ENCODE data around the gene SLC25A45. TPM values are rescaled to one million over a fixed set of nuclear protein-coding genes. Genes with fewer than 3 reads are reported as not detected.
"Not testable (repeated sequence)": the region's sequence is repeated elsewhere in the genome, so short reads cannot be mapped to it uniquely, and the experiment has no call there.

Gene SLC25A45
- polyA plus RNA-seq, 2 donors = 2.4 to 6.0 TPM

DNA sequence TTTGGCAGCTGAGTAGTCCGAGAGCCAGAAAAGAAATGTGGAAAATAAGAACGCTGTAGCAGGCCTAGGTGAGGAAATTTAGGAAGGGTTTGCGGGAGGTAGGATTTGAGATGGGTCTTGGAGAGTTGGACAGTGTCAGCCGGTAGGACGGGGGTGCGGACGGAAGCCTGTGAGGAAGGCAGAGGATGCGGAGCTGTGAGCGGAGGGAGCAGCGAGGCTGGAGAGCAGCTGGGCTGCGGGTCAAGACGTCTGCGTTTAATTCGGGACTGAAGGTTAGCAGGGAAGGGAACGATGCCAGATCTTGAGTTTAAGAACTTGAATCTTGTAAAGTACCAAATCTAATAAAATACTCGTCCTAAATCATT lies 28.6 kb downstream of the SLC25A45 start:
- Histone ChIP-seq H3K27ac (ENCODE audit: low read depth in 2 of 2, low read length in 1 of 2) (peak overlapping the region; percentile 62 to 81), H3K9me3 (ENCODE audit: control insufficient read depth in 2 of 2, insufficient read depth in 1 of 2, low read depth in 1 of 2, low read length in 1 of 2) (no peaks in the 10 kb centered on the region), H3K4me1 (ENCODE audit: control insufficient read depth in 2 of 2, insufficient read depth in 2 of 2, low read length in 1 of 2) (peaks cover 9 to 12% of the 10 kb centered on the region in 2 donors), H3K4me3 (ENCODE audit: low read depth in 1 of 2, low read length in 2 of 2) (peak overlapping the region; percentile 55 to 70), H3K36me3 (ENCODE audit: control insufficient read depth in 2 of 2, insufficient read depth in 2 of 2, low read length in 1 of 2) (peaks cover 13 to 14% of the 10 kb centered on the region in 2 donors), H3K27me3 (ENCODE audit: control insufficient read depth in 1 of 2, insufficient read depth in 2 of 2, low read length in 2 of 2) (no peaks in the 10 kb centered on the region)
- 17 to 18% methylated on average over 16 of the region's 16 CpGs for WGBS, 2 donors

DNA sequence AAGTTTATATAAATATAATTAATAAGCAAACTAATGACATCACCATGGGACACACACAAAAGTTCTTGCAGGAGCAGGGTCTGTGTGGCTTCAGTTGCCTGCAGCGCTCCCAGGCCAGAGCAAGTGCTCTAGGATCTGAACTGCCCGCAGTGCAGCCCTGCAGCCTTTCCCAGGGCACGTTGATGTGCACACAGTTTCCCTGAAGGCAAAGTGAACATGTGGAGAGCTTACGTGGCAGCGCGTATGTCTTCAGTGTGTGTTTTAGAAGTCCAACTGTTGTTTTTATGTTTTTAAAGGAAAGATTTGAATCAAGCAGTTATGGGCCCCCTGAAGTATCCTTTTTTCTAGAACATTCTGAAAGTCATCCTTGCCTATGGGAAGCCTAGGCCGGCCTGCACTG lies 29.1 kb downstream of the SLC25A45 start:
- Histone ChIP-seq H3K27me3 (ENCODE audit: control insufficient read depth in 1 of 2, insufficient read depth in 2 of 2, low read length in 2 of 2) (no peaks in the 10 kb centered on the region), H3K4me3 (ENCODE audit: low read depth in 1 of 2, low read length in 2 of 2) (no peak overlapping the region), H3K36me3 (ENCODE audit: control insufficient read depth in 2 of 2, insufficient read depth in 2 of 2, low read length in 1 of 2) (peaks cover 13 to 17% of the 10 kb centered on the region in 2 donors), H3K9me3 (ENCODE audit: control insufficient read depth in 2 of 2, insufficient read depth in 1 of 2, low read depth in 1 of 2, low read length in 1 of 2) (no peaks in the 10 kb centered on the region), H3K4me1 (ENCODE audit: control insufficient read depth in 2 of 2, insufficient read depth in 2 of 2, low read length in 1 of 2) (peaks cover 9 to 12% of the 10 kb centered on the region in 2 donors), H3K27ac (ENCODE audit: low read depth in 2 of 2, low read length in 1 of 2) (no peak overlapping the region)
- 84 to 86% methylated on average over 7 of the region's 7 CpGs for WGBS, 2 donors

DNA sequence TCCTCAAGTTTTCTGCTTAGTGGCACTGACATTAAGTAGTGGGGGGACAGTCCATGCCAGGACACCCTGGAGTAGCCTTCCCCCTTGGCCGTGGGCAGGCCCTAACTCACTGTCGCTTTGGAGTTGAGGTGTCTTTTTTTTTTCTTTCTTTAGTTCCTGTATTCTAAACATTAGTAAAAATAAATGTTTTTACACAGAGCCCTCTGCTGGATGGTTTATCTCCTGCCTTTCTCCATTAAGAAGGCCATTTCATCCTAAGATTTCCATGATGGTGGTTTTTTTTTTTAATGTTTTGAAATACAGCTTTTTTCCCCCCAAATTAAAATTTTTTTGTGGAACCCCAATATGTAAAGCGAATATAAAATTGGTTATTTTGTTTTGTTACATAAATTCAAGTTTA lies 29.7 kb downstream of the SLC25A45 start:
- H3K36me3 ChIP-seq (ENCODE audit: control insufficient read depth in 2 of 2, insufficient read depth in 2 of 2, low read length in 1 of 2) = peaks cover 13 to 22% of the 10 kb centered on the region in 2 donors

DNA sequence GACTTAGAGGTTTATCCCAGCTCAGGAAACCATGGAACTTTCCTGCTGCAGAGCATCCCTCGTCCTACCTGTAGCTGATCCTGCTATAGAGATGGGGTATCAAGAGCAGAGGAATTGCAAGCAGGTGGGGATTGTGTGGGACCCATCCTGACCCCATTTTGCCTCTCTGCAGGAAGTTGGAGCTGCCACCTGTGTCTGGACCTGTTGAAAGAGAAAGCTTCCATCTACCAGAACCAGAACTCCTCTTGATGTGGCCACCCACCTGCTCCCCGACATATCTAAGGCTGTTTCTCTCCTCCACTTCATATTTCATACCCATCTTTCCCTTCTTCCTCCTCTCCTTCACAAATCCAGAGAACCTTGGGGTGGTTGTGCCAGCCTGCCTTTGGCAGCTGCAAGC lies 30.9 kb downstream of the SLC25A45 start:
- Histone ChIP-seq H3K4me3 (ENCODE audit: low read depth in 1 of 2, low read length in 2 of 2) (no peak overlapping the region), H3K27me3 (ENCODE audit: control insufficient read depth in 1 of 2, insufficient read depth in 2 of 2, low read length in 2 of 2) (no peaks in the 10 kb centered on the region), H3K4me1 (ENCODE audit: control insufficient read depth in 2 of 2, insufficient read depth in 2 of 2, low read length in 1 of 2) (peaks cover 9 to 12% of the 10 kb centered on the region in 2 donors), H3K27ac (ENCODE audit: low read depth in 2 of 2, low read length in 1 of 2) (no peak overlapping the region), H3K9me3 (ENCODE audit: control insufficient read depth in 2 of 2, insufficient read depth in 1 of 2, low read depth in 1 of 2, low read length in 1 of 2) (no peaks in the 10 kb centered on the region), H3K36me3 (ENCODE audit: control insufficient read depth in 2 of 2, insufficient read depth in 2 of 2, low read length in 1 of 2) (peaks cover 16 to 23% of the 10 kb centered on the region in 2 donors)
- WGBS, 2 donors = 77 to 89% methylated on average over 2 of the region's 2 CpGs

More for the DNA sequence above, 29.7 kb downstream of the SLC25A45 start:
- WGBS, 2 donors = 72 to 89% methylated on average over 3 of the region's 3 CpGs
- H3K9me3 ChIP-seq (ENCODE audit: control insufficient read depth in 2 of 2, insufficient read depth in 1 of 2, low read depth in 1 of 2, low read length in 1 of 2) = no peaks in the 10 kb centered on the region
- no peak overlapping the region for H3K27ac ChIP-seq (ENCODE audit: low read depth in 2 of 2, low read length in 1 of 2)
- H3K27me3 ChIP-seq (ENCODE audit: control insufficient read depth in 1 of 2, insufficient read depth in 2 of 2, low read length in 2 of 2) = no peaks in the 10 kb centered on the region
- H3K4me3 ChIP-seq (ENCODE audit: low read depth in 1 of 2, low read length in 2 of 2) = no peak overlapping the region
- H3K4me1 ChIP-seq (ENCODE audit: control insufficient read depth in 2 of 2, insufficient read depth in 2 of 2, low read length in 1 of 2) = peaks cover 9 to 12% of the 10 kb centered on the region in 2 donors

DNA sequence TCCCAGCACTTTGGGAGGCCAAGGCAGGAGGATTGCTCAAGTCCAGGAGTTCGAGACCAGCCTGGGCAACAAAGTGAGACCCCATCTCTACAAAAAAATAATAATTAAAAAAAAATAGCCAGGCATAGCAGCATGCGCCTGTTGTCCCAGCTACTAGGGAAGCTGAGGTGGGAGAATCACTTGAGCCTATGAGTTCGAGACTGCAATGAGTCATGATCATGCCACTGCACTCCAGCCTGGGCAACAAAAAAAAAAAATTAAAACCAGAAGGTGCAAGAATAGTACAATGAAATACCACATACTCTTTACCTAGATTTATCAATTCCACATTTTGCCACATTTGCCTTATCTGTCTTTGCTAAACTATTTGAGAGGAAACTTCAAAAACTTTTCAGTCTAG lies 40.6 kb downstream of the SLC25A45 start:
- H3K4me1 ChIP-seq (ENCODE audit: control insufficient read depth in 2 of 2, insufficient read depth in 2 of 2, low read length in 1 of 2) = no peaks in the 10 kb centered on the region

DNA sequence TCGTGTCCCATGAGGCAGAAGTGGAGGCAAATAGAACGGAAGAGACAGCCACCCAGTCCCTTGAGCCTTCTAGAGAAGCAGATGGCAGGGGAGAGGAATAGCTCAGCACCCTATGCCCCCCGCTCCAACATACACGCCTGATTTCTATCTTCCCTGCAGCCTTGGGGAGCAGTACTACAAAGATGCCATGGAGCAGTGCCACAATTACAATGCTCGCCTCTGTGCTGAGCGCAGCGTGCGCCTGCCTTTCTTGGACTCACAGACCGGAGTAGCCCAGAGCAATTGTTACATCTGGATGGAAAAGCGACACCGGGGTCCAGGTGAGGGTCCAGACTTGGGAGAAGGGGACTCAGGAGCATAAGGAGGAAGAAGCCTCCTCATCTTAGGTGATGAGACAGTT lies 42.2 kb downstream of the SLC25A45 start:
- Histone ChIP-seq H3K4me3 (ENCODE audit: low read depth in 1 of 2, low read length in 2 of 2) (no peak overlapping the region), H3K4me1 (ENCODE audit: control insufficient read depth in 2 of 2, insufficient read depth in 2 of 2, low read length in 1 of 2) (no peaks in the 10 kb centered on the region), H3K27ac (ENCODE audit: low read depth in 2 of 2, low read length in 1 of 2) (no peak overlapping the region), H3K9me3 (ENCODE audit: control insufficient read depth in 2 of 2, insufficient read depth in 1 of 2, low read depth in 1 of 2, low read length in 1 of 2) (no peaks in the 10 kb centered on the region), H3K36me3 (ENCODE audit: control insufficient read depth in 2 of 2, insufficient read depth in 2 of 2, low read length in 1 of 2) (peaks cover 38 to 39% of the 10 kb centered on the region in 2 donors), H3K27me3 (ENCODE audit: control insufficient read depth in 1 of 2, insufficient read depth in 2 of 2, low read length in 2 of 2) (no peaks in the 10 kb centered on the region)
- 93 to 94% methylated on average over 11 of the region's 11 CpGs for WGBS, 2 donors

More for the DNA sequence above, 40.6 kb downstream of the SLC25A45 start:
- no peaks in the 10 kb centered on the region for H3K27me3 ChIP-seq (ENCODE audit: control insufficient read depth in 1 of 2, insufficient read depth in 2 of 2, low read length in 2 of 2)
- H3K4me3 ChIP-seq (ENCODE audit: low read depth in 1 of 2, low read length in 2 of 2) = no peak overlapping the region
- H3K27ac ChIP-seq (ENCODE audit: low read depth in 2 of 2, low read length in 1 of 2) = no peak overlapping the region
- 90 to 94% methylated on average over 3 of the region's 3 CpGs for WGBS, 2 donors
- H3K36me3 ChIP-seq (ENCODE audit: control insufficient read depth in 2 of 2, insufficient read depth in 2 of 2, low read length in 1 of 2) = peaks cover 48 to 51% of the 10 kb centered on the region in 2 donors
- H3K9me3 ChIP-seq (ENCODE audit: control insufficient read depth in 2 of 2, insufficient read depth in 1 of 2, low read depth in 1 of 2, low read length in 1 of 2) = no peaks in the 10 kb centered on the region

DNA sequence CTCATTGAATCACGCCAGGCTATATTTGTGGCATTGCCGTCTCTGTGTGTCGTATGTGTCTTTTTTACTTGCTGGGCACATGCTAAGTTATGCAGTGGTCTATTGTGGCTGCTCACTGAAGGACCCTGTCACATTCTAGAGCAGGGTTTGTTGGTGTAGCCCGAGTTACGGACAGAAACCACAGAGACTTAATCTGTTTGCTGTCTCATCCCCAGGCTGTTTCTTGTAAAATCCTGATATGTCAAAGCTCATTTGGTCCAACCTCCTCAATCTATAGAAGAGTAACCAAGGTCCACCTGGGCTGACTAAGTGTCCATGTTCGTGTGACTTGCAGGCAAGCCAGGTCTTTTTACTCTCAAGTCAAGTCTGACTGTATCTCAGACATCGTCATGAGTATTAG lies 43.8 kb downstream of the SLC25A45 start:
- Histone ChIP-seq H3K27ac (ENCODE audit: low read depth in 2 of 2, low read length in 1 of 2) (no peak overlapping the region), H3K9me3 (ENCODE audit: control insufficient read depth in 2 of 2, insufficient read depth in 1 of 2, low read depth in 1 of 2, low read length in 1 of 2) (no peaks in the 10 kb centered on the region), H3K4me3 (ENCODE audit: low read depth in 1 of 2, low read length in 2 of 2) (no peak overlapping the region), H3K4me1 (ENCODE audit: control insufficient read depth in 2 of 2, insufficient read depth in 2 of 2, low read length in 1 of 2) (no peaks in the 10 kb centered on the region), H3K36me3 (ENCODE audit: control insufficient read depth in 2 of 2, insufficient read depth in 2 of 2, low read length in 1 of 2) (peaks cover 25 to 33% of the 10 kb centered on the region in 2 donors), H3K27me3 (ENCODE audit: control insufficient read depth in 1 of 2, insufficient read depth in 2 of 2, low read length in 2 of 2) (no peaks in the 10 kb centered on the region)
- 88% methylated on average over 7 of the region's 7 CpGs for WGBS, 2 donors

DNA sequence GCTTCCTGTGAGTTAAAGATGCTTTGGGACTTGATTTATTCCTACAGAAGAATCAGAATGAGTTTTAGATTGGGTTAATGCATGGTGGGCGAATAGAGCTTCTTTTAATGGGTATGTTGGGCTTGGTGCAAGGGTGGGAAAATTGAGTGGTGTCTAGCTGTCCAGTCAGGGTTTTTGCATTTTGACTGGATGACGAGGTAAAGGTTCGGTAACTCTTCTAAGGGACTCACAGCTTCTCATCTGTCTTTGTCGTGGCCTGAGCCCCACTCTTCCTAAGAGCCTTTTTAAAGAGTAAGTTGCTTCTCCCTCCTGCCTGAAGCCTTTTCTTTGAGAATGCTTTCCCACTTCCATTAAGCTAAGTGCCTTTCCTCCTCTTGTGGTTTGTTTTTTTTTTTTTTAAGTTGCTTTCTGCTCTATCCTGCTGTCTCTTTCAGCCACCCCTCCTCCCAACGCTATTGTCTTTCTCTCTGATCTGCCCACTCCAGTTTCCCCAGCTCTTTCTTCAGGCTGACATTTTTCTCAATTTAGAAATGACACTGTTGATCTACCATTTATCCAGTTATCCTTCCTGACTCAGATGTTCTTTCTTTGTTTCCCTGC lies 47.6 kb downstream of the SLC25A45 start:
- Histone ChIP-seq H3K27ac (ENCODE audit: low read depth in 2 of 2, low read length in 1 of 2) (no peak overlapping the region), H3K9me3 (ENCODE audit: control insufficient read depth in 2 of 2, insufficient read depth in 1 of 2, low read depth in 1 of 2, low read length in 1 of 2) (no peaks in the 10 kb centered on the region), H3K27me3 (ENCODE audit: control insufficient read depth in 1 of 2, insufficient read depth in 2 of 2, low read length in 2 of 2) (no peaks in the 10 kb centered on the region), H3K4me3 (ENCODE audit: low read depth in 1 of 2, low read length in 2 of 2) (peak overlapping the region; percentile 69 to 83), H3K4me1 (ENCODE audit: control insufficient read depth in 2 of 2, insufficient read depth in 2 of 2, low read length in 1 of 2) (no peaks in the 10 kb centered on the region), H3K36me3 (ENCODE audit: control insufficient read depth in 2 of 2, insufficient read depth in 2 of 2, low read length in 1 of 2) (peaks cover 2 to 5% of the 10 kb centered on the region in 2 donors)
- 17% methylated on average over 5 of the region's 5 CpGs for WGBS, 2 donors

DNA sequence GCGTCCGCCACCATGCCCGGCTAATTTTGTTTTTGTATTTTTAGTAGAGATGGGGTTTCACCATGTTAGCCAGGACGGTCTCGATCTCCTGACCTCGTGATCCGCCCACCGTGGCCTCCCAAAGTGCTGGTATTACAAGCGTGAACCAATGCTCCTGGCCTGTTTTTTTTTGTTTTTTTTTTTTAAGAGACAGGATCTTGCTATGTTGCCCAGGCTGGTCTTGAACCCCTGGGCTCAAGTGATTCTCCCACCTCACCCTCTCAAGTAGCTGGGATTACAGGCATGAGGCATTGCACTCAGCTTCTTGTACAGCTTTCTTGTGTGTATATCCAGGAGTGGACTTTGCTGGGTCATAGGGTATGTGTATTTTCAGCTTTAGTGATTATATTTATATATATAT lies 49.9 kb downstream of the SLC25A45 start:
- not testable (repeated sequence) for H3K27ac ChIP-seq (ENCODE audit: low read depth in 2 of 2, low read length in 1 of 2); H3K4me1 ChIP-seq (ENCODE audit: control insufficient read depth in 2 of 2, insufficient read depth in 2 of 2, low read length in 1 of 2); H3K36me3 ChIP-seq (ENCODE audit: control insufficient read depth in 2 of 2, insufficient read depth in 2 of 2, low read length in 1 of 2); H3K4me3 ChIP-seq (ENCODE audit: low read depth in 1 of 2, low read length in 2 of 2); H3K27me3 ChIP-seq (ENCODE audit: control insufficient read depth in 1 of 2, insufficient read depth in 2 of 2, low read length in 2 of 2); H3K9me3 ChIP-seq (ENCODE audit: control insufficient read depth in 2 of 2, insufficient read depth in 1 of 2, low read depth in 1 of 2, low read length in 1 of 2)
- 92 to 93% methylated on average over 9 of the region's 9 CpGs for WGBS, 2 donors

DNA sequence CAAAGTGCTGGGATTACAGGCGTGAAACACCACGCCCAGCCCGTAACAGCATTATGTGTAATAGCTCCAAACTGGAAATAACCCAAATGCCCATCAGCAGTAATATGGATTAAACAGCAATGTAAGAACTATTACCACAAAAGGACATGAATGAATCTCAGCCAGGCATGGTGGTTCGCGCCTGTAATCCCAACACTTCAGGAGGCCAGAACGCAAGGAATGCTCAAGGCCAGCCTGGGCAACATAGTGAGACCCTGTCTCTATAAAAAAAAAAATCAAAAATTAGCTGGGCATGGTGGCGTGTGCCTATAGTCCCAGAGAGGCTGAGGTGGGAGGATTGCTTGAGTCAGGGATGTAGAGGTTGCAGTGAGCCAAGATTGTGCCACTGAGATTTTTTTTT lies 51.9 kb downstream of the SLC25A45 start:
- Histone ChIP-seq H3K9me3 (ENCODE audit: control insufficient read depth in 2 of 2, insufficient read depth in 1 of 2, low read depth in 1 of 2, low read length in 1 of 2) (no peaks in the 10 kb centered on the region), H3K27ac (ENCODE audit: low read depth in 2 of 2, low read length in 1 of 2) (no peak overlapping the region), H3K27me3 (ENCODE audit: control insufficient read depth in 1 of 2, insufficient read depth in 2 of 2, low read length in 2 of 2) (no peaks in the 10 kb centered on the region), H3K36me3 (ENCODE audit: control insufficient read depth in 2 of 2, insufficient read depth in 2 of 2, low read length in 1 of 2) (no peaks in the 10 kb centered on the region), H3K4me3 (ENCODE audit: low read depth in 1 of 2, low read length in 2 of 2) (no peak overlapping the region), H3K4me1 (ENCODE audit: control insufficient read depth in 2 of 2, insufficient read depth in 2 of 2, low read length in 1 of 2) (no peaks in the 10 kb centered on the region)
- WGBS, 2 donors = 46 to 69% methylated on average over 7 of the region's 7 CpGs
